Mesodermal cell (in vitro differentiated cells): ENCODE data around the gene PTPN4.

Experiments
- H3K27ac ChIP-seq: 2 replicates; pipeline ENCODE4 v1.7.0; 2013; ENCODE audit warnings: mild to moderate bottlenecking, low read depth, low read length, moderate library complexity; ENCODE audit not compliant: severe bottlenecking
- H3K36me3 ChIP-seq: 2 replicates; pipeline ENCODE4 v1.7.1; 2013; ENCODE audit warnings: mild to moderate bottlenecking, low read length, moderate library complexity; ENCODE audit not compliant: control insufficient read depth, insufficient read depth
- H3K4me1 ChIP-seq: one replicate; pipeline ENCODE4 v1.7.1; 2013; ENCODE audit warnings: mild to moderate bottlenecking, low read length; ENCODE audit not compliant: insufficient read depth, control insufficient read depth, poor library complexity, severe bottlenecking
- H3K4me3 ChIP-seq: 2 replicates; pipeline ENCODE4 v1.7.0; 2013; ENCODE audit warnings: low read length, control low read depth, mild to moderate bottlenecking; ENCODE audit not compliant: insufficient read depth, poor library complexity, severe bottlenecking; ENCODE audit errors: extremely low read depth
- H3K9me3 ChIP-seq: 2 replicates; pipeline ENCODE4 v1.7.1; 2013; ENCODE audit warnings: mild to moderate bottlenecking, low read length, moderate library complexity; ENCODE audit not compliant: control insufficient read depth
- WGBS, 2 experiments: methylation state at CpG; one replicate each; pipeline ENCODE4 v1.1.5; 2013; ENCODE audit warnings: missing lambda C conversion rate in 2 of 2; ENCODE audit not compliant: insufficient coverage in 2 of 2; 5-methylcytosine and 5-hydroxymethylcytosine counted together

Gene PTPN4

GRCh38 chr2:119940856-119941255 is 181.1 kb downstream of the PTPN4 start:
- Histone ChIP-seq H3K9me3 (no peaks in the 10 kb centered on the region), H3K4me1 (no peaks in the 10 kb centered on the region), H3K36me3 (no peaks in the 10 kb centered on the region), H3K4me3 (no peak overlapping the region), H3K27ac (no peak overlapping the region)

GRCh38 chr2:119941388-119941787 is 181.7 kb downstream of the PTPN4 start:
- Histone ChIP-seq H3K9me3 (no peaks in the 10 kb centered on the region), H3K4me1 (no peaks in the 10 kb centered on the region), H3K36me3 (no peaks in the 10 kb centered on the region), H3K27ac (no peak overlapping the region), H3K4me3 (no peak overlapping the region)
- WGBS, 2 experiments: 86 to 100% methylated on average over 1 of the region's 1 CpG

- Histone ChIP-seq H3K4me1 (no peaks in the 10 kb centered on the region), H3K27ac (no peak overlapping the region), H3K36me3 (no peaks in the 10 kb centered on the region), H3K4me3 (no peak overlapping the region), H3K9me3 (no peaks in the 10 kb centered on the region)
- WGBS, 2 experiments: 64% methylated on average over 1 of the region's 3 CpGs; no CpG with 5 or more reads in 1 of the 2 experiments
These were observed 182.3 kb downstream of the PTPN4 start for GRCh38 chr2:119941981-119942513.

- no peak overlapping the region for H3K27ac ChIP-seq
- peaks cover 7% of the 10 kb centered on the region for H3K36me3 ChIP-seq
- H3K4me1 ChIP-seq: no peaks in the 10 kb centered on the region
- H3K9me3 ChIP-seq: no peaks in the 10 kb centered on the region
- H3K4me3 ChIP-seq: no peak overlapping the region
These were observed 183.3 kb downstream of the PTPN4 start for GRCh38 chr2:119943058-119943457.

GRCh38 chr2:119947535-119947934 is 187.8 kb downstream of the PTPN4 start:
- Histone ChIP-seq H3K4me3 (no peak overlapping the region), H3K4me1 (no peaks in the 10 kb centered on the region), H3K9me3 (no peaks in the 10 kb centered on the region), H3K36me3 (peaks cover 18% of the 10 kb centered on the region), H3K27ac (no peak overlapping the region)
- WGBS, 2 experiments: no CpG with 5 or more reads among the region's 1 CpG

GRCh38 chr2:119950966-119951365 is 191.2 kb downstream of the PTPN4 start:
- H3K4me3 ChIP-seq: no peak overlapping the region
- no peaks in the 10 kb centered on the region for H3K9me3 ChIP-seq
- peaks cover 43% of the 10 kb centered on the region for H3K36me3 ChIP-seq
- H3K27ac ChIP-seq: no peak overlapping the region
- H3K4me1 ChIP-seq: no peaks in the 10 kb centered on the region
- WGBS, 2 experiments: no CpG with 5 or more reads among the region's 2 CpGs

- Histone ChIP-seq H3K4me3 (no peak overlapping the region), H3K36me3 (peaks cover 61% of the 10 kb centered on the region), H3K27ac (no peak overlapping the region), H3K4me1 (no peaks in the 10 kb centered on the region), H3K9me3 (no peaks in the 10 kb centered on the region)
These were observed 199.0 kb downstream of the PTPN4 start for GRCh38 chr2:119958670-119959268.

GRCh38 chr2:119960821-119961220 is 201.1 kb downstream of the PTPN4 start:
- Histone ChIP-seq H3K4me3 (no peak overlapping the region), H3K36me3 (peaks cover 56% of the 10 kb centered on the region), H3K27ac (no peak overlapping the region), H3K9me3 (no peaks in the 10 kb centered on the region), H3K4me1 (no peaks in the 10 kb centered on the region)
- WGBS, 2 experiments: 80% methylated on average over 1 of the region's 2 CpGs; no CpG with 5 or more reads in 1 of the 2 experiments

- no peaks in the 10 kb centered on the region for H3K9me3 ChIP-seq
- no peak overlapping the region for H3K27ac ChIP-seq
- peaks cover 4% of the 10 kb centered on the region for H3K36me3 ChIP-seq
- H3K4me3 ChIP-seq: no peak overlapping the region
- no peaks in the 10 kb centered on the region for H3K4me1 ChIP-seq
These were observed 222.2 kb downstream of the PTPN4 start for GRCh38 chr2:119981896-119982295.

GRCh38 chr2:119982506-119982905 is 222.8 kb downstream of the PTPN4 start:
- H3K9me3 ChIP-seq: no peaks in the 10 kb centered on the region
- no peaks in the 10 kb centered on the region for H3K36me3 ChIP-seq
- no peaks in the 10 kb centered on the region for H3K4me1 ChIP-seq
- no peak overlapping the region for H3K27ac ChIP-seq
- H3K4me3 ChIP-seq: no peak overlapping the region
- 71 to 83% methylated on average over 1 of the region's 2 CpGs for WGBS, 2 experiments

GRCh38 chr2:119983108-119983507 is 223.4 kb downstream of the PTPN4 start:
- Histone ChIP-seq H3K4me3 (no peak overlapping the region), H3K9me3 (no peaks in the 10 kb centered on the region), H3K27ac (no peak overlapping the region), H3K36me3 (no peaks in the 10 kb centered on the region), H3K4me1 (no peaks in the 10 kb centered on the region)
- WGBS, 2 experiments: 92 to 100% methylated on average over 2 to 3 of the region's 3 CpGs
